ENCODE measurements around the gene MTR.
A peak's percentile ranks its signal among the peaks of the same experiment; 100 is the strongest.
"Not testable (repeated sequence)": the region's sequence is repeated elsewhere in the genome, so short reads cannot be mapped to it uniquely, and the experiment has no call there.

The MTR gene

DNA sequence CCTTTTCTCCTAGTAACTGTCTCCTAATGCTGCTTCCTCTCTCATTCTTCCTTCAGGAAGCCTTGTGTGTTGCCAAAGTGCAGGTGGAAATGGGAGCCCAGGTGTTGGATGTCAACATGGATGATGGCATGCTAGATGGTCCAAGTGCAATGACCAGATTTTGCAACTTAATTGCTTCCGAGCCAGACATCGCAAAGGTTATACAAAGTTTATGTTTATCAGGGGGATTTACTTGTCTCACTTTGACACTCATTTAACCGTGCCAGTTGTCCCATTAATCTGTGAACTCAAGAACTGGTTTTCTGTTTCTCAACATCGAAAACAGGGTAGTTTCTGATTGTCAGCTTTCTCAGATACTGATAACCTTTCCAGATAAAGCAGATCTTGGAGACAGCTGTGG, 40.4 kb downstream of the MTR start:
- no peak for DNase-seq

DNA sequence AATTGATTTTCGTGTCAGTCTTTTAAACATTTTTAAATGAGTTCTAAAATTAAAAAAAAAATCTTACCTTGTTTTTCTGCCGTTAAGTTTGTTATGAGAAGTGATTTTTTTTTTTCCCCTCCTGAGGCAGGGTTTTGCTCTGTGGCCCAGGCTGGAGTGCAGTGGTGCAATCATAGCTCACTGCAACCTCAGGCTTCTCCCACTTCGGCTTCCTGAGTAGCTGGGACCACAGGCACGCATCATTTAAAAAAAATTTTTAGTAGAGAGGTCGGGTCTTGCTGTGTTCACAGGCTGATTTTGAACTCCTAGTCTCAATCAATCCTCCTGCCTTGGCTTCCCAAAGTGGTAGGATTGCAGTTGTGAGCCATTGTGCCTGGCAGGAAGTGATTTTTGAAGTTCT, 41.1 kb downstream of the MTR start:
- no peak for DNase-seq

GRCh38 chr1:236837115-236837514, 42.0 kb downstream of the MTR start:
- peak; percentile 12 for DNase-seq

DNA sequence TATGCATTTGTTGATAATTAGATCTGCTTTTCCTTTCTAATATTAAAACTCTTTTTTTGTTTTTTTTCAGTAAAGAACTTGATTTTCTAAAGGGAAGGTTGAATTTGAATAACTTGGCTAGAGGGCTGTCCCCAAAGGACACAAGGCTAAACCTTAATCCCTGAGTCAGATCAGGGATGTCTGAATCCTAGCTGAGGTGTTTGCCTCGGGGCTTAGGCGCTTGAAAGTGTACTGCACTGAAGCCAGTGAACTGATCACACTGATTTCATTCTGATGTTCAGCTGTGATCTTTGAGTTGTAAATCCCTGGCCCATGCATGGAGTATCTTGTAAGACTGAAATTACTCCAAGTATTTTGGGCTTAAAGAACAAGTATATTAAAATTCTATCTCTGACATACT, 42.8 kb downstream of the MTR start:
- DNase-seq: no peak

DNA sequence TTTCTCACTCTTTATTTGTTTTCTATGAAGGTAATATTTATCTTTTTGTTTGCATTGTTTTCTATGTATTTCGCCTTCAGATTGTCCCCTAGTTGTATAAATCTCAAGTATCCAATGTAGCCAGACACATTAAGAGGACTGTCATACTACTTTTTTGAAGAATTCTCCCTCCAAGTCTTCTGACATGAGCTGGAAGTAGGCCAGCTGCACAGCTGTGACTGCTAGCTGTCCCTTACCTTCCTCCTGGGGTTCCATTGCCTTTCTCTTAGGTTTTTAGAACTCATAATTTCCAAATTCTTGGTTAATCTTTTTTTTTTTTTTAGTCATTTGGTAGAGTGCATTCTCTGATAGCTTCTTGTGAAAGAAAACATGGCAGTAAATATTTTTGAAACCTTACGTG, 46.2 kb downstream of the MTR start:
- no peak for DNase-seq

GRCh38 chr1:236844499-236845271, 49.6 kb downstream of the MTR start:
- no peak for DNase-seq

DNA sequence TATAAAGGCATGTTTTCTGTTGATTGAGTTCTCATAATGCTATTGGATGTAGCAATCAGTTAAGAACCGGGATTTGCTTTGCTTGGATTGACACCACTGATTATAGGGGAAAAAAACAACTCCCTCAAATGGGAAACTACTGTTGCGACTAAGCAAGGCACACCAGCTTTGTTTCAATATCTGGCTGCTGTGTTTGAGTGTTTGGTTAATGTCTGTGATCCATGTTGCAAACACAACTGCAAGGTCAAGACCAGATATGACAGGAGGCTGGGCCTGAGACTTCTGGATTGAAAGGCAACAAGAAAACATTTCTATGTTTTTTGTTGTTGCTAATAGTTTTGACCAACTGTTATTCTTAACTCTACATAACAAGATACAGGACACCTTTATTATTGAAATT, 50.7 kb downstream of the MTR start:
- no peak for DNase-seq

GRCh38 chr1:236848274-236848923, 53.3 kb downstream of the MTR start:
- DNase-seq: no peak

- DNase-seq: no peak
Measured at GRCh38 chr1:236850077-236850979, 55.2 kb downstream of the MTR start.

DNA sequence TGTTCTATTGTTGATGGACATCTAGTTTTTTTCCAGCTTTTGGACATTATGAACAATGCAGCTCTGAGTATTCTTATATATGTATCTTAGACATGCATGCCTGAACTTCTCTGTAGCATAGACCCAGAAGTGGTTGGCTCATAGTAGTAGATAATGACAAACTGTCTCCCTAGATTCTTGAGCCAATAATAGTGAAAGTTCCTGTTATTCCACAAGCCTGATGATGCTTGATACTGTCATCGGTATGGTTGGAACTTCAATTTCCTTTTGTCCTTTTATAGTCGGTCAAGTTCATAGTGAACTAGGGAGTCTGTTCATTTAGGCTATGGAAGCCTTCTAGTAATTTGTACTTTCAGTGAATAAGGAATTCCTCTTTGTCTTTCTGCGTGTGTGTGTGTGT, 56.8 kb downstream of the MTR start:
- no peak for DNase-seq

GRCh38 chr1:236853921-236854604, 59.0 kb downstream of the MTR start:
- no peak for DNase-seq

GRCh38 chr1:236854605-236854983, 59.5 kb downstream of the MTR start:
- DNase-seq: no peak

GRCh38 chr1:236856649-236857048, 61.6 kb downstream of the MTR start:
- not testable (repeated sequence) for DNase-seq

GRCh38 chr1:236858165-236858564, 63.1 kb downstream of the MTR start:
- no peak for DNase-seq

DNA sequence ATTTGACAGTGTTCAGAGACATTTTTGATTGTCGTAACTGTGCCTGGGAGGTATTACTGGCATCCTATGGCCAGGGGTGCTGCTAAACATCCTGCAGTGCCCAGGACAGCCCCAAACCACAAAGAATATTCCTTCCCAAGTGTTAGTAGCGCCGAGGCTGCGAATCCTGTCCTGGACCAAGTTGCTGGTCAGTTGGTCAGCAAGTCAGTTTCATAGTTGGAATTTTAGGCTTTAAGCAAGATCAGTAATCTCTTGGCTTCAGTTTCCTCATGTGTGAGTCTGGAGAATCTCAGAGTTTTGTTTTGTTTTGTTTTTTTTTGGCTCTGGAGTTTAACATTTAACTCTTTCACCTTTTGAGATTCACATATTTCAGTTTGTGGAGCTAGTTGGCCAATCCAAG, 65.0 kb downstream of the MTR start:
- DNase-seq: no peak

GRCh38 chr1:236860674-236861073, 65.6 kb downstream of the MTR start:
- DNase-seq: no peak

GRCh38 chr1:236861560-236862218, 66.6 kb downstream of the MTR start:
- no peak for DNase-seq

GRCh38 chr1:236862219-236862591, 67.1 kb downstream of the MTR start:
- DNase-seq: no peak

GRCh38 chr1:236862615-236863211, 67.6 kb downstream of the MTR start:
- DNase-seq: no peak

GRCh38 chr1:236864211-236864610, 69.1 kb downstream of the MTR start:
- DNase-seq: no peak

- no peak for DNase-seq
Measured at GRCh38 chr1:236864996-236865817, 70.1 kb downstream of the MTR start.

Data from retina (tissue), 1 donor.